Parathyroid adenoma (tissue), 2 donors: ENCODE results near the gene SPTBN1.
A peak's percentile ranks its signal among the peaks of the same experiment; 100 is the strongest.

Experiments used
- H2AFZ ChIP-seq: fragments of 300-600 bp; sonication (generic); one replicate; pipeline ENCODE4 v1.7.0; 2017; ENCODE audit warnings: antibody characterized with exemption, mild to moderate bottlenecking
- H3K27ac ChIP-seq: fragments of 300-600 bp; sonication (generic); one replicate; pipeline ENCODE4 v1.7.0; 2017
- H3K27me3 ChIP-seq: fragments of 300-600 bp; sonication (generic); one replicate; pipeline ENCODE4 v1.7.0; 2017; ENCODE audit warnings: low read length; ENCODE audit not compliant: control insufficient read depth, insufficient read depth
- H3K36me3 ChIP-seq: fragments of 300-600 bp; sonication (generic); one replicate; pipeline ENCODE4 v1.7.0; 2017; ENCODE audit warnings: low read length; ENCODE audit not compliant: control insufficient read depth, insufficient read depth
- H3K4me1 ChIP-seq: fragments of 300-600 bp; sonication (generic); one replicate; pipeline ENCODE4 v1.7.0; 2017; ENCODE audit warnings: control low read depth
- H3K4me2 ChIP-seq: fragments of 300-600 bp; sonication (generic); one replicate; pipeline ENCODE4 v1.7.0; 2017; ENCODE audit warnings: low read length
- H3K4me3 ChIP-seq: fragments of 300-600 bp; sonication (generic); one replicate; pipeline ENCODE4 v1.7.0; 2017; ENCODE audit warnings: low read depth, low read length
- H3K79me2 ChIP-seq: fragments of 300-600 bp; sonication (generic); one replicate; pipeline ENCODE4 v1.7.0; 2017; ENCODE audit warnings: control low read depth
- H3K9ac ChIP-seq: fragments of 300-600 bp; sonication (generic); one replicate; pipeline ENCODE4 v1.7.0; 2017; ENCODE audit warnings: mild to moderate bottlenecking
- H3K9me3 ChIP-seq: fragments of 300-600 bp; sonication (generic); one replicate; pipeline ENCODE4 v1.7.0; 2017; ENCODE audit warnings: low read length; ENCODE audit not compliant: control insufficient read depth
- CTCF ChIP-seq: fragments of 300-600 bp; sonication (generic); IDR thresholded peaks from one replicate; pipeline ENCODE4 v1.7.0; 2017; ENCODE audit warnings: antibody characterized with exemption, mild to moderate bottlenecking
- donor health status: primary hyperparathyroidism.

Gene SPTBN1

GRCh38 chr2:54671010-54671409 is 214.9 kb downstream of the SPTBN1 start:
- TF ChIP-seq CTCF: no peak
- H3K36me3 ChIP-seq: no peaks in the 10 kb centered on the region
- no peak overlapping the region for H3K4me3 ChIP-seq
- H3K4me2 ChIP-seq: no peak overlapping the region
- H3K27me3 ChIP-seq: no peaks in the 10 kb centered on the region
- no peak overlapping the region for H3K27ac ChIP-seq
- H3K9ac ChIP-seq: no peak overlapping the region
- H3K79me2 ChIP-seq: no peaks in the 10 kb centered on the region
- no peaks in the 10 kb centered on the region for H3K9me3 ChIP-seq
- H2AFZ ChIP-seq: no peak overlapping the region
- H3K4me1 ChIP-seq: peaks cover 27% of the 10 kb centered on the region

- H3K4me1 ChIP-seq: peaks cover 29% of the 10 kb centered on the region
- no peaks in the 10 kb centered on the region for H3K36me3 ChIP-seq
- TF ChIP-seq CTCF: no peak
- no peaks in the 10 kb centered on the region for H3K27me3 ChIP-seq
- H3K4me3 ChIP-seq: no peak overlapping the region
- no peak overlapping the region for H2AFZ ChIP-seq
- H3K9ac ChIP-seq: no peak overlapping the region
- H3K9me3 ChIP-seq: no peaks in the 10 kb centered on the region
- H3K27ac ChIP-seq: peak overlapping the region; percentile 80
- no peak overlapping the region for H3K4me2 ChIP-seq
- no peaks in the 10 kb centered on the region for H3K79me2 ChIP-seq
These were observed 215.9 kb downstream of the SPTBN1 start for GRCh38 chr2:54671875-54672589.

- Histone ChIP-seq H3K4me3 (peak overlapping the region; percentile 20), H3K27ac (peak overlapping the region; percentile 80), H3K27me3 (no peaks in the 10 kb centered on the region), H3K79me2 (no peaks in the 10 kb centered on the region), H3K9me3 (no peaks in the 10 kb centered on the region), H2AFZ (peak overlapping the region; percentile 19), H3K9ac (no peak overlapping the region), H3K4me1 (peaks cover 29% of the 10 kb centered on the region), H3K4me2 (peak overlapping the region; percentile 24), H3K36me3 (no peaks in the 10 kb centered on the region)
- TF ChIP-seq CTCF: no peak
These were observed 216.7 kb downstream of the SPTBN1 start for GRCh38 chr2:54672590-54673456.

GRCh38 chr2:54673501-54673998 is 217.4 kb downstream of the SPTBN1 start:
- H3K27ac ChIP-seq: peak overlapping the region; percentile 80
- no peaks in the 10 kb centered on the region for H3K9me3 ChIP-seq
- H3K79me2 ChIP-seq: no peaks in the 10 kb centered on the region
- peak overlapping the region; percentile 19 for H2AFZ ChIP-seq
- H3K4me1 ChIP-seq: peaks cover 29% of the 10 kb centered on the region
- H3K4me3 ChIP-seq: peak overlapping the region; percentile 20
- H3K36me3 ChIP-seq: no peaks in the 10 kb centered on the region
- no peak for TF ChIP-seq CTCF
- no peaks in the 10 kb centered on the region for H3K27me3 ChIP-seq
- H3K4me2 ChIP-seq: peak overlapping the region; percentile 24
- no peak overlapping the region for H3K9ac ChIP-seq
